ENCODE results near the gene SEZ6L. TPM values are rescaled to one million over a fixed set of nuclear protein-coding genes. Genes with fewer than 3 reads are reported as not detected.

Gene SEZ6L
- polyA plus RNA-seq, 4 donors, result 0.17 to 0.39 (median 0.26) TPM

GRCh38 chr22:26291940-26292666 is 122.8 kb downstream of the SEZ6L start:
- DNase-seq (ENCODE audit: low read depth in 4 of 4, low spot score in 2 of 4), result no peak

DNA sequence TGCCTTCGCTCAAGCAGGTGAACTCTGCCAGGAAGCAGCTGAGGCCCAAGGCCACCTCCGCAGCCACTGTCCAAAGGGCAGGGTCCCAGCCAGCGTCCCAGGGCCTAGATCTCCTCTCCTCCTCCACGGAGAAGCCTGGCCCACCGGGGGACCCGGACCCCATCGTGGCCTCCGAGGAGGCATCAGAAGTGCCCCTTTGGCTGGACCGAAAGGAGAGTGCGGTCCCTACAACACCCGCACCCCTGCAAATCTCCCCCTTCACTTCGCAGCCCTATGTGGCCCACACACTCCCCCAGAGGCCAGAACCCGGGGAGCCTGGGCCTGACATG is 123.4 kb downstream of the SEZ6L start:
- no peak for DNase-seq (ENCODE audit: low read depth in 4 of 4, low spot score in 2 of 4)

GRCh38 chr22:26295563-26296126 is 126.4 kb downstream of the SEZ6L start:
- no peak for DNase-seq (ENCODE audit: low read depth in 4 of 4, low spot score in 2 of 4)

DNA sequence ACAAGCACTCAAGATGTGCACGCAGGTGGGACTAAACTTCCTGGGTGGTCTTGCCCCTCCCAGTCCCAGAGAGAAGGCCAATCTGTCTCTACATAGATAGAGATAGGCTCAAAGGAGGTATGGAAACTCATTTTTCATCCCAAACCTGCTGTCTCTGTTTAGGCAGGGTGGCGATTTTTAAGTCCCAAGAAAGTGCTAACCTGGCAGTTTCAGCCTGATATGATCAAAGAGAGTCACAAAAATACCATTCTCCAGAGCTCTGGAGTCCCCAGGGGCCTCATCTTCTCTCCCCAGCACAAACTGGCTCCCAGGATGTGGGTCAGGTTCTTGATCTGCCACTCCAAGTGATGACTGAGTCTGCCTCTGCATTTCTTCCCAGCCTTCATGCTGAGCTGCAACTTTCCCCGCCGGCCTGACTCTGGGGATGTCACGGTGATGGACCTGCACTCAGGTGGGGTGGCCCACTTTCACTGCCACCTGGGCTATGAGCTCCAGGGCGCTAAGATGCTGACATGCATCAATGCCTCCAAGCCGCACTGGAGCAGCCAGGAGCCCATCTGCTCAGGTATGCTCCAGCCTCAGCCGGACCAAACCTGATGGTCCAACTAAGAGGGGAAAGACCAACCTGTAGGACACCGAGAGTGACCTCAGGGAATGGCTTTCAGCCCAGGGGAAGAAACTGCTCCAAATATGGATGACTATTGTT is 129.5 kb downstream of the SEZ6L start:
- DNase-seq (ENCODE audit: low read depth in 4 of 4, low spot score in 2 of 4), result no peak

DNA sequence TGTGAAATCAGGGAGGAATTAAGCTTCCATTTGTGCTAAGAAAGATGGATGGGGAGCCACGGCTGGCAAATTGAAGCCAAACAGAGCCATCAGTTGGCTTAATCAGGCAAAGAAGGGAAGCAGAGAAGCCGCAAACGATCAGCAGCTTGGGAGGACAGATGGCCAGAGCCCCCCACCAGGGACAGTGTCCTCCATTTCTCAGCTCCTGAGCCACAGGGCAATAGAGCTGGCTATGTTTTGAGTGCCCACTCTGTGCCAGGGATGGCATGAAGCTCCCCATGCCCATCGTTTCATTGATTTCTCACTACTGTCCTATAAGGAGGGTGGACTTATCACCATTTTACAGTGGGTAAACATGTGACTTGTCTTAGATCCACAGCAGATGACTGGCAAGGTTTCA is 133.5 kb downstream of the SEZ6L start:
- DNase-seq (ENCODE audit: low read depth in 4 of 4, low spot score in 2 of 4), result no peak

- DNase-seq (ENCODE audit: low read depth in 4 of 4, low spot score in 2 of 4), result no peak
Observed at GRCh38 chr22:26303475-26303874, 134.2 kb downstream of the SEZ6L start.

DNA sequence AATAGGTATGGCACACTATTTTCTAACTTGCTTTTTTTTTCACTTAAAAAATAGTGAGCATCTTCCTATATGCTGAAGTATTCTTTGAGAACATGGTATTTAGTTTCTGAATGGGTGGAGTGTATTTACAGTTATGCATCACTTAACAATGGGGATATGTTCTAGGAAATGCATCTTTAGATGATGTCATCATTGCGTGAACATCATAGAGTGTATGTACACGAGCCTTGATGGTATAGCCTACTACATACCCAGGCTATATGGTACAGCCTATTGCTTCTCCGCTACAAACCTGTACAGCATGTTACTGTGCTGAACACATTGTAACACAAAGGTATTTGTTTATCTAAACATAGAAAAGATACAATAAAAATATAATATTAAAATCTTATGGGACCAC is 135.5 kb downstream of the SEZ6L start:
- no peak for DNase-seq (ENCODE audit: low read depth in 4 of 4, low spot score in 2 of 4)

- DNase-seq (ENCODE audit: low read depth in 4 of 4, low spot score in 2 of 4), result no peak
Observed at GRCh38 chr22:26308467-26308866, 139.2 kb downstream of the SEZ6L start.

GRCh38 chr22:26310616-26311015 is 141.4 kb downstream of the SEZ6L start:
- DNase-seq (ENCODE audit: low read depth in 4 of 4, low spot score in 2 of 4), result no peak

- no peak for DNase-seq (ENCODE audit: low read depth in 4 of 4, low spot score in 2 of 4)
Observed at GRCh38 chr22:26313291-26313690, 144.0 kb downstream of the SEZ6L start.

DNA sequence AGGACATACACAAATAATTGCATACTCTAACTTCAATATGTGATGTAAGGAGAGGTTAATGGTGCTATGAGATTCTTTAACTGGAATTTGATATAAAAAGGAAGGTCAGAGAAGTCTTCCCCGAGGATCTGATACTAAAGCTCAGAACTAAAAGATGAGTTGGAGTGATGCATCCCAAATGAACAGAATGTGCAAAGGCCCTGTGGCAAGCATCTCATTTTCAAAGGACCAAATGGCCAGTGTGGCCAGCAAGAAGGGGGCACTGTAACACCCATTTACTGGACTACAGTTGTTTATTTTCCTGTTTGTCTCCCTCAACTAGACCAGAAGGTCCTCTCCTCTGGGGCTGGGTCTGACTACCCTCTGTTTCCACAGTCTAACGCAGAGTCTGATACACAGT is 144.9 kb downstream of the SEZ6L start:
- DNase-seq (ENCODE audit: low read depth in 4 of 4, low spot score in 2 of 4), result no peak

DNA sequence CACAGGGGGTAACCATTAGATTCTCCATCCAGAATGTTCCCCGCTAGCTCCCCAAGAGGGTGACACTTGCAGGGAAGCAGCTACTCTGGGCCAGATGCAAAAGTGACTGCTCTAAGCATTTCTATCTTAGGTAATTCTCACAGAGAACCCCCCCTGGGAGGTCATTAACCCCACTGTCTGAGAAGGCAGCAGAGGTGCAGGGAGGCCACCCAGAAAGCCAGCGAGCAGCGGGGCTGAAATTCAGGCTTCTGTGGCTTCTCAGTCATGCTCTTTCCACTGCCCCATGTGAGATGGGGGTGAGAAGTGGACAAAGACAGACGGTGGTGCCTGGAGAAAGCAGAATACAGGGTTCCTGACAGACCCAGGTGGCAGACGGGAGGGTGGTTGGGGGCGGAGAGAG is 145.4 kb downstream of the SEZ6L start:
- no peak for DNase-seq (ENCODE audit: low read depth in 4 of 4, low spot score in 2 of 4)

DNA sequence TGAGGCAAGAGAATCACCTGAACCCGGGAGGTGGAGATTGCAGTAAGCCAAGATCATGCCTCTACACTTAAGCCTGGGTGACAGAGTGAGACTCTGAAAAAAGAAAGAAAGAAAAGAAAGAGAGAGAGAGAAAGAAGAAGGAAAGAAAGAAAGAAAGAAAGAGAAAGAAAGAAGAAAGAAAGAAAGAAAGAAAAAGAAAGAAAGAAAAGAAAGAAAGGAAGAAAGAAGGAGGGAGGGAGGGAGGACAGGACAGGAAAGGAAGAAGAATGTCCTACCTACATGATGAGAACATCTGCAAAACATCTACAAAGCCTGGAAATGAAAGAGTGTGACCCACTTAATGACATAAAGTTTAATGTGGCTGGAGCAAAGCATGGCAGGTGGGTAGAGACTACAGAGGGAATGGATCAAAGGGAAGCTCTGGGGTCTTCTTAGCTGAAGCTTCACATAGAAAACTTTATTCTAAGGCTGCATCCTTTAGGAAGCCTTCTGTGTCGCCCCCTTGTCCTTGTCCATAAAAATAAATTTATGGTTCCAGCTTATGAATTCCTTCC is 147.5 kb downstream of the SEZ6L start:
- DNase-seq (ENCODE audit: low read depth in 4 of 4, low spot score in 2 of 4), result no peak

GRCh38 chr22:26318975-26319374 is 149.7 kb downstream of the SEZ6L start:
- no peak for DNase-seq (ENCODE audit: low read depth in 4 of 4, low spot score in 2 of 4)

- no peak for DNase-seq (ENCODE audit: low read depth in 4 of 4, low spot score in 2 of 4)
Observed at GRCh38 chr22:26320447-26320846, 151.2 kb downstream of the SEZ6L start.

GRCh38 chr22:26321469-26321913 is 152.2 kb downstream of the SEZ6L start:
- no peak for DNase-seq (ENCODE audit: low read depth in 4 of 4, low spot score in 2 of 4)

DNA sequence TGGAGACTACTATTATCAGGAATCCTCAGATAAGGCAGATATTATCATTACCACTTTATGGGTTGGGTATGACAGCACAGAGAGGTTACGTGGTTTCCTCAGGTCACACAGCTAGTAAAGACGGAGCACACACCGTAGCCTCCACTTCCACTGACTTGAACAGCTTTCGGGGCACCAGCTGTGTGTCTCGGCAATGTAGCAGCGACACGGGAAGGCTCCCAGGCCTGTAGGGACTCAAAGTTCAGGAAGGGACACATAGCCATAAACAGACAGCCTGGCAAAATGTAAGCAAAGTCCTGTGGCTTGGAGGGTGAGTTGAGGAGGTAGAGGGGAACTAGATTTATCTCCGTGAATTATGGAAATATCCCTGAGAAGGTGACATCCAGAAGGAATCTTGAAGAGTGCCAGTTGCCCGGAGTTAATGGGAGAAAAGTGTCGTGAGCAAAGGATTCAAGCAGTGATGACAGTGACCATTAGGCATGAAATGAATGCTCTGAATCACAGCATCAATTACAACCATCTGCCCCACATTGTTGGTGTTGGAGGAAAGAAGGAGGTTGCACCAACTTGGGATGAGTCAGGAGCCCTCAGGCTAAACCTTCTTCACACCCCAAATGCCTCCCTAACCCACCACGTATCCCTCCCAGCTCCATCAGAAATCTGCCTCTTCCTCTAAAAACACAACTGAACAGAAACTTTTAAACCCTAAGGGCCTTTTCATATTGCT is 153.1 kb downstream of the SEZ6L start:
- DNase-seq (ENCODE audit: low read depth in 4 of 4, low spot score in 2 of 4), result no peak

GRCh38 chr22:26323013-26323412 is 153.8 kb downstream of the SEZ6L start:
- DNase-seq (ENCODE audit: low read depth in 4 of 4, low spot score in 2 of 4), result no peak

DNA sequence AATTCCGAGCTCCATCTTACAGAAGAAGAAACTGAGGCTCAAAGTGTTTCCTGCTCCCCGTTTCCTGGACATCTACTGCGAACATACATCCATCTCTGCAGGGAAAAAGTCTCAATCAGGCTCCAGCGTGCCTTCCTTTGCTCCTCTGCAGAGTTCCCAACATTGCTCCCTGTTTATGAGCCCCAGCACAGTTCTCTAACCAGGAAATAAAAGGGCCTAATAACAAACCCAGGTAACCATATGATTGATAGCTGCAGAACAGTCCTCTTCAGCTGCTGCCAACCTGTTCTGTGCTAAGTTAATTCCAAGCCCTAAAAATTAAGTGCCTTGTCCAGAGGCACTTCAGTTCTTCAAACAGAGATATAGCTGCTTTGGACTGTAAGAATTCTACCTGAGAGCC is 154.9 kb downstream of the SEZ6L start:
- DNase-seq (ENCODE audit: low read depth in 4 of 4, low spot score in 2 of 4), result no peak

- DNase-seq (ENCODE audit: low read depth in 4 of 4, low spot score in 2 of 4), result no peak
Observed at GRCh38 chr22:26325641-26326040, 156.4 kb downstream of the SEZ6L start.

DNA sequence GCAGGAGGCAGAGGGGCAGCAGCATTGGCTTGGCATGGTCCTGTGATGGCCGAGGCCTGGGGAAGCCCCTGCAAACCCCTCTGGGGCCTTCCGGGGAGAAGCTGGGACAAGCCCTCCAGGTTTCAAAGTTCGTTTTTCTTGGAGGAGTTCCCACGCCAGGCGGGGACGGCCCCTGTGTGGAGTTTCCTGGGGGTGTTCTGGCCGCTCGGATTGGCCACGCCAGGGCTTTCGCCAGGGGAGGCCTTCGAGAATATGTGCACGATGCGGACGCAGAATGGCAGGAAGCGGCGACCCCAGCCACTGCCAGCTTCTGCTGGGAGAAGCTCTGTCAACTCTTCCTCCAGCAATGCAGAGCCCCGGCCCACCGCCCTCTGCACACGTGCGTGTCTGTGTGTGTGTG is 157.5 kb downstream of the SEZ6L start:
- DNase-seq (ENCODE audit: low read depth in 4 of 4, low spot score in 2 of 4), result no peak
